ENCODE data around the gene CHFR. TPM values are rescaled to one million over a fixed set of nuclear protein-coding genes. Genes with fewer than 3 reads are reported as not detected.

The CHFR gene
- total RNA-seq, 4 donors from 2014 or later: 10.8 to 19.6 (median 12.1) TPM

DNA sequence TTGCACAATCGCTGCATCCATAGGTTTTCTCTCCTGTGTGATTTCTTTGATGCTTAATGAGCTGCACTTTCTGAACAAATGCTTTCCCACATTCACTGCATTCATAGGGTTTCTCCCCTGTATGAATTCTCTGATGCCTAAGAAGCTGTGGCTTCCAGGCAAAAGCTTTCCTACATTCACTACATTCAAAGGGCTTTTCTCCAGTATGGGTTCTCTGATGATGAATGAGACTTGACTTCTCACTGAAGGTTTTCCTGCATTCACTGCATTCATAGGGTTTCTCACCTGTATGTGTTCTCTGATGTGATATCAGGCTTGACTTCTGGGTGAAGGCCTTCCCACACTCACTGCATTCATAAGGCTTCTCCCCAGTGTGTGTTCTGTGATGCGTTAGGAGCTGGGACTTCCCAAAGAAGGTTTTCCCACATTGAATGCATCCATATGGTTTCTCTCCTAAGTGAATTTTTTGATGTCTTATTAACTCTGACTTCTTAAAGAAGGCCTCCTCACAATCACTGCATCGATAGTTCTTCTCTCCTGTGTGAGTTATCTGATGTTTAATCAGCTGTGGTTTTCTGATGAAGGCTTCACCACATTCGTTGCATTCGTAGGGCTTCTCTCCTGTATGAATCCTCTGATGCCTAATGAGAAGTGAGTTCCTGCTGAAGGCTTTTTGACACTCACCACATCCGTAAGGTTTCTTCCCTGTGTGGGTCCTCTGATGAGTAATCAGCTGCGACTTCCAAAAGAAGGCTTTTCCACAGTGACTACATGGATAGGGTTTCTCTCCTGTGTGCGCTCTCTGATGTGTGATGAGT is 38.4 kb upstream of the CHFR start:
- H3K9me3 ChIP-seq: peaks cover 64 to 98% (median 66%) of the 10 kb centered on the region in 3 donors
- H3K4me3 ChIP-seq: peak overlapping the region in 2 of 4 donors; percentile 3 to 37

GRCh38 chr12:132924356-132924755 is 37.0 kb upstream of the CHFR start:
- Histone ChIP-seq H3K36me3 (peaks cover 37 to 86% of the 10 kb centered on the region in 2 donors), H3K9me3 (peaks cover 58 to 98% (median 65%) of the 10 kb centered on the region in 3 donors), H3K4me3 (peak overlapping the region in 1 of 4 donors; percentile 37), H3K27me3 (peaks cover 0 to 5% (median 0%) of the 10 kb centered on the region in 3 donors), H3K27ac (no peak overlapping the region), H3K4me1 (no peaks in the 10 kb centered on the region)
- TF ChIP-seq, protein P1, sequence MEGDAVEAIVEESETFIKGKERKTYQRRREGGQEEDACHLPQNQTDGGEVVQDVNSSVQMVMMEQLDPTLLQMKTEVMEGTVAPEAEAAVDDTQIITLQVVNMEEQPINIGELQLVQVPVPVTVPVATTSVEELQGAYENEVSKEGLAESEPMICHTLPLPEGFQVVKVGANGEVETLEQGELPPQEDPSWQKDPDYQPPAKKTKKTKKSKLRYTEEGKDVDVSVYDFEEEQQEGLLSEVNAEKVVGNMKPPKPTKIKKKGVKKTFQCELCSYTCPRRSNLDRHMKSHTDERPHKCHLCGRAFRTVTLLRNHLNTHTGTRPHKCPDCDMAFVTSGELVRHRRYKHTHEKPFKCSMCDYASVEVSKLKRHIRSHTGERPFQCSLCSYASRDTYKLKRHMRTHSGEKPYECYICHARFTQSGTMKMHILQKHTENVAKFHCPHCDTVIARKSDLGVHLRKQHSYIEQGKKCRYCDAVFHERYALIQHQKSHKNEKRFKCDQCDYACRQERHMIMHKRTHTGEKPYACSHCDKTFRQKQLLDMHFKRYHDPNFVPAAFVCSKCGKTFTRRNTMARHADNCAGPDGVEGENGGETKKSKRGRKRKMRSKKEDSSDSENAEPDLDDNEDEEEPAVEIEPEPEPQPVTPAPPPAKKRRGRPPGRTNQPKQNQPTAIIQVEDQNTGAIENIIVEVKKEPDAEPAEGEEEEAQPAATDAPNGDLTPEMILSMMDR (IDR thresholded peaks at IDR 0.05 in 4 of 5, conservative IDR thresholded peaks at IDR 0.05 in 1 of 5): no peak
- no peak for TF ChIP-seq POLR2A (IDR thresholded peaks at IDR 0.05)
- DNase-seq (no peak), ATAC-seq (no peak)
- in situ Hi-C loops (cut with MboI; ENCODE audit: low sequenced_read_pairs in 4 of 4): no loop called here
- intact Hi-C loops (cut with DNase I; ENCODE audit: low total_unique reads): no loop called here

More for the DNA sequence above, 38.4 kb upstream of the CHFR start:
- Histone ChIP-seq H3K27ac (no peak overlapping the region), H3K4me1 (no peaks in the 10 kb centered on the region), H3K27me3 (peaks cover 0 to 5% (median 0%) of the 10 kb centered on the region in 3 donors), H3K36me3 (peaks cover 45 to 100% of the 10 kb centered on the region in 2 donors)
- TF ChIP-seq POLR2A (IDR thresholded peaks at IDR 0.05): no peak
- TF ChIP-seq, protein P1 (IDR thresholded peaks at IDR 0.05 in 4 of 5, conservative IDR thresholded peaks at IDR 0.05 in 1 of 5): no peak
- DNase-seq: no peak
- intact Hi-C loops (cut with DNase I; ENCODE audit: low total_unique reads) (no loop called here), in situ Hi-C loops (cut with MboI; ENCODE audit: low sequenced_read_pairs in 4 of 4) (no loop called here)
- no peak for ATAC-seq

GRCh38 chr12:132923356-132923909 is 36.0 kb upstream of the CHFR start:
- Histone ChIP-seq H3K9me3 (peaks cover 50 to 89% (median 56%) of the 10 kb centered on the region in 3 donors), H3K36me3 (peaks cover 27 to 77% of the 10 kb centered on the region in 2 donors), H3K27ac (no peak overlapping the region), H3K27me3 (peaks cover 0 to 5% (median 0%) of the 10 kb centered on the region in 3 donors), H3K4me1 (no peaks in the 10 kb centered on the region), H3K4me3 (peak overlapping the region in 1 of 4 donors; percentile 37)
- in situ Hi-C loops (cut with MboI; ENCODE audit: low sequenced_read_pairs in 4 of 4): no loop called here
- no peak for DNase-seq
- intact Hi-C loops (cut with DNase I; ENCODE audit: low total_unique reads): no loop called here
- TF ChIP-seq, protein P1 (IDR thresholded peaks at IDR 0.05 in 4 of 5, conservative IDR thresholded peaks at IDR 0.05 in 1 of 5): no peak
- no peak for ATAC-seq

DNA sequence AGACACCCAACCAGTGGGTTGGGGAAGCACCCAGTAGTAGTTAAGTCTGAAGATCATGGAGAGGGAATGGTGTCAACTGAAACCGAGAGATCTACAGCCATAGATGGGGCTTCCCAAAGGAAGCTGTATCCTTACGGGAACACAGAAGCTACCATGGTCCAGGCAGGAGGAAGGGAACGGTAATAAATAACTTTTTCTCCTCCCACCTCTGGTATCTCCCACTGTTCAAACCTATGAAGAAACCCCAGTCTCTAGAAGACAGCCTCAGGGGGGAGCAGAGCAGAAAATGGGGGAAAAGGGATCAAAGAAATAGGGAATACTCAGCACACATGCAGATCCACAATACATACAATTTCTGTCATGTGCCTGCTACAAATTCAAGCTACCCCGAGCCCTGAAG is 35.3 kb upstream of the CHFR start:
- H3K4me3 ChIP-seq: peak overlapping the region in 1 of 4 donors; percentile 11
- no peak for ATAC-seq
- TF ChIP-seq, protein P1 (IDR thresholded peaks at IDR 0.05 in 4 of 5, conservative IDR thresholded peaks at IDR 0.05 in 1 of 5): no peak
- TF ChIP-seq POLR2A (IDR thresholded peaks at IDR 0.05): no peak
- peaks cover 25 to 69% of the 10 kb centered on the region in 2 donors for H3K36me3 ChIP-seq
- intact Hi-C loops (cut with DNase I; ENCODE audit: low total_unique reads): no loop called here
- H3K9me3 ChIP-seq: peaks cover 42 to 87% (median 54%) of the 10 kb centered on the region in 3 donors
- no peak for DNase-seq
- H3K27ac ChIP-seq: no peak overlapping the region
- H3K27me3 ChIP-seq: peaks cover 0 to 5% (median 0%) of the 10 kb centered on the region in 3 donors
- H3K4me1 ChIP-seq: no peaks in the 10 kb centered on the region
- in situ Hi-C loops (cut with MboI; ENCODE audit: low sequenced_read_pairs in 4 of 4): no loop called here
